ENCODE measurements around the gene NLRP9.

The NLRP9 gene

DNA sequence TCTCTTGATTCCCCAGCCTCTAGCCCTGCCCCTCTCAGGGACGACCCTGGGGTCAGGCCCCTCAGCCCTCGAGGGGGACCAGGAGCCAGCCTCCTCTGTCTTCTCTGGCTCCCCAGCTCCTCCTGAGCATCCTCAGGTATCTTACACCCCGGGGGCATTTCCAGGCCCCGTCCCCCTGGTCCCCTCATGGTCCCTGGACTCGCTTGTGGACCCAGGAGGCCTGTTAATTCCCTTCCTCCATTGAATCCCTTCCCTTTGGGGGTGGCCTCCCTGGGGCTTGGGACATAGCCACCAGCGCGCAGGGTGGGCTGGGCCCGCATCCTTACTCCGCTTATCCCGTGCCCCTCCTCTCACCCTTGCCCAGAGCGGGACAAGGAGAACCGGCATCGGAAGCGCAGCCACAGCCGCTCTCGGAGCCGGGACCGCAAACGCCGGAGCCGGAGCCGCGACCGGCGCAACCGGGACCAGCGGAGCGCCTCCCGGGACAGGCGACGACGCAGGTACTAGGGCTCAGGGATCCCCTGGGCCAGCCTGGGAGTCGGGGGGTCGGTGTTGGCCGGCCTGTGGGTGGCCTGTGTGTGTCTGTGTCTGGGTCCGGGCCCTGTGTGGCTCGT, 79.2 kb downstream of the NLRP9 start:
- DNase-seq, result no peak
